Skeletal muscle satellite cell (primary cell): ENCODE measurements around the gene REN.

ENCODE experiments used
- H3K27me3 ChIP-seq: 2 replicates; pipeline ENCODE4 v1.7.0; 2013; ENCODE audit warnings: low read length; ENCODE audit not compliant: control insufficient read depth, insufficient read depth
- H3K36me3 ChIP-seq: 2 replicates; pipeline ENCODE4 v1.7.0; 2013; ENCODE audit warnings: mild to moderate bottlenecking, control low read depth, low read length; ENCODE audit not compliant: insufficient read depth
- H3K4me1 ChIP-seq: 2 replicates; pipeline ENCODE4 v1.7.0; 2013; ENCODE audit warnings: low read length; ENCODE audit not compliant: control insufficient read depth, insufficient read depth
- H3K4me2 ChIP-seq: 2 replicates; pipeline ENCODE4 v1.7.0; 2013; ENCODE audit warnings: mild to moderate bottlenecking, low read length
- H3K4me3 ChIP-seq: 2 replicates; pipeline ENCODE4 v1.7.0; 2013; ENCODE audit warnings: low read length
- H3K9ac ChIP-seq: 2 replicates; pipeline ENCODE4 v1.7.0; 2013; ENCODE audit warnings: mild to moderate bottlenecking, low read depth, low read length, moderate library complexity
- H3K9me3 ChIP-seq: replicated peaks from 2 replicates; pipeline ENCODE4 v1.7.0; 2013; ENCODE audit warnings: mild to moderate bottlenecking, control low read depth, low read length

REN gene

GRCh38 chr1:204112876-204113730, 53.0 kb downstream of the REN start:
- Histone ChIP-seq H3K4me1 (peaks cover 16% of the 10 kb centered on the region), H3K27me3 (no peaks in the 10 kb centered on the region), H3K9ac (no peak overlapping the region), H3K9me3 (no peaks in the 10 kb centered on the region), H3K4me3 (no peak overlapping the region), H3K36me3 (peaks cover 10% of the 10 kb centered on the region), H3K4me2 (no peak overlapping the region)

GRCh38 chr1:204110894-204111633, 55.1 kb downstream of the REN start:
- H3K27me3 ChIP-seq: no peaks in the 10 kb centered on the region
- no peak overlapping the region for H3K4me3 ChIP-seq
- no peaks in the 10 kb centered on the region for H3K36me3 ChIP-seq
- H3K9ac ChIP-seq: no peak overlapping the region
- no peaks in the 10 kb centered on the region for H3K9me3 ChIP-seq
- H3K4me2 ChIP-seq: no peak overlapping the region
- peaks cover 16% of the 10 kb centered on the region for H3K4me1 ChIP-seq

- H3K9me3 ChIP-seq: no peaks in the 10 kb centered on the region
- peaks cover 24% of the 10 kb centered on the region for H3K4me1 ChIP-seq
Measured at GRCh38 chr1:204108312-204109141, 57.6 kb downstream of the REN start.

GRCh38 chr1:204107892-204108291, 58.2 kb downstream of the REN start:
- no peaks in the 10 kb centered on the region for H3K9me3 ChIP-seq

More at GRCh38 chr1:204108312-204109141, 57.6 kb downstream of the REN start:
- Histone ChIP-seq H3K4me3 (no peak overlapping the region), H3K36me3 (no peaks in the 10 kb centered on the region), H3K9ac (no peak overlapping the region), H3K27me3 (no peaks in the 10 kb centered on the region), H3K4me2 (no peak overlapping the region)

GRCh38 chr1:204106825-204107224, 59.3 kb downstream of the REN start:
- peaks cover 31% of the 10 kb centered on the region for H3K4me1 ChIP-seq
- H3K4me3 ChIP-seq: no peak overlapping the region
- no peak overlapping the region for H3K9ac ChIP-seq
- H3K4me2 ChIP-seq: no peak overlapping the region
- H3K9me3 ChIP-seq: no peaks in the 10 kb centered on the region
- no peaks in the 10 kb centered on the region for H3K36me3 ChIP-seq
- no peaks in the 10 kb centered on the region for H3K27me3 ChIP-seq

More at GRCh38 chr1:204107892-204108291, 58.2 kb downstream of the REN start:
- H3K27me3 ChIP-seq: no peaks in the 10 kb centered on the region
- H3K36me3 ChIP-seq: no peaks in the 10 kb centered on the region
- no peak overlapping the region for H3K4me3 ChIP-seq
- H3K4me1 ChIP-seq: peaks cover 24% of the 10 kb centered on the region
- H3K9ac ChIP-seq: no peak overlapping the region
- H3K4me2 ChIP-seq: no peak overlapping the region

GRCh38 chr1:204105131-204105515, 61.0 kb downstream of the REN start:
- Histone ChIP-seq H3K36me3 (no peaks in the 10 kb centered on the region), H3K9me3 (no peaks in the 10 kb centered on the region), H3K4me1 (peaks cover 31% of the 10 kb centered on the region), H3K27me3 (no peaks in the 10 kb centered on the region), H3K4me3 (no peak overlapping the region), H3K9ac (no peak overlapping the region), H3K4me2 (no peak overlapping the region)
